ENCODE results near the gene TUBGCP3.

TUBGCP3 gene

DNA sequence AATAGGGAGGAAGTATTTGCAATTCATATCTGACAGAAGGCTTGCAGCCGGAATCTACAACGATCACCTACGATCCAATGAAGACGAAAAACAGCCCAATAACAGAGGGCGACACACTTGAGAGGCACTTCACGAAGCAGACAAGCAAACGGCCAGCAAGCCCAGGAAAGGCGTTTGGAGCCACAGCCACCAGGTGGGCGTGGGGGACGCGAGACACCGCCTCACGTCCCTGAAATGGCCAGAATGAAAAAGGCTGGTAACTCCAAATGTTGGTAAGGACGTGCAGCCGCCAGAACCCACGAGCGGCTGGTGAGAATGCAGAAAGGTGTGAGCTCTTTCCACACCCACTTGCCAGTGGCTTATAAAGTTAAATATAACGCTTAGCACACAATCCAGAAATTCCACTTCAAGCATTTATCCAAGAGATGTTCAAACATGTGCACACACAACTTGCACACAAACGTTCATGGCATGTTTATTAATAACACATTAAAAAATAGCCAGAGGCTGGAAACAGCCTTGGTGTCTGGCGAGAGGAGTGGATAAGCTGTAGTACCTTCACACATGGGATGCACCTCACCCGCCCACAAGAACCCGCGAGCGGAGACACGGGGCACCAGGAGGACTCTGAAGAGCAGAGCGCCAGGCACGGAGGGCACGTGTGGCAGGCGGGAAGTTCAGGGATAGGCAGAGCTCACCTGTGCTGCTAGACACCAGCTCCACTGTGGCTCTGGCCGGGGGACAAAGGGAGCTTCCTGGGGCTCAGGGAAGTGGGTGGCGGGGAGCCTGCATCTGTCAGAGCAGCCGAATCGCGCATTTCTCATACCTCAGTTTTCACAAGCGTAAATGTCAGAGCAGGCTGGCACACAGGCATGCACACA is 122.5 kb downstream of the TUBGCP3 start:
- no peak for TF ChIP-seq CTCF (IDR thresholded peaks at IDR 0.05; ENCODE audit: insufficient read depth, low read depth, low read length, missing control alignments)
- DNase-seq (ENCODE audit: low read depth) = no peak
- no peak overlapping the region for H3K4me3 ChIP-seq (ENCODE audit: low read depth, low read length)

DNA sequence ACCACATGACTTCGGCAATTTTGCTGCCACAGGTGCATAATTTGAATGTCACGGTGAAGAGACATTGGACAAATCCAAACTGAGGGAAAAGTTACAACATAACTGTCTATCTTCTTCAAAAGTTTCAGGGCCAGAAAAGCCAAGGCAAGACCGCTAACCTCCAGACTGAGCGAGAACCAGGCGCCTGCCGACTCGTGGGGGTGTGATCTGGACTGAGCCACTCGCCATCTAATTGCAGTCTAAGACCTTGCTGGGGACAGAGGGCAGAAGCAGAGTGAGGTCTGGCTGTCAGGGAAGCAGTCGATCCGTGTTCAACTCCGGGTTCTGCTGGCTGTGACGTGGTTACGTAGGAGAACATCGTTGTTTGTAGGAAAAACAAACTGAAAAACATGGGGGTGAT is 123.2 kb downstream of the TUBGCP3 start:
- TF ChIP-seq CTCF (IDR thresholded peaks at IDR 0.05; ENCODE audit: insufficient read depth, low read depth, low read length, missing control alignments) = no peak
- DNase-seq (ENCODE audit: low read depth) = no peak
- H3K4me3 ChIP-seq (ENCODE audit: low read depth, low read length) = no peak overlapping the region

GRCh38 chr13:112462408-112462807 is 125.5 kb downstream of the TUBGCP3 start:
- no peak for DNase-seq (ENCODE audit: low read depth)
- H3K4me3 ChIP-seq (ENCODE audit: low read depth, low read length) = no peak overlapping the region
- TF ChIP-seq CTCF (IDR thresholded peaks at IDR 0.05; ENCODE audit: insufficient read depth, low read depth, low read length, missing control alignments) = no peak

DNA sequence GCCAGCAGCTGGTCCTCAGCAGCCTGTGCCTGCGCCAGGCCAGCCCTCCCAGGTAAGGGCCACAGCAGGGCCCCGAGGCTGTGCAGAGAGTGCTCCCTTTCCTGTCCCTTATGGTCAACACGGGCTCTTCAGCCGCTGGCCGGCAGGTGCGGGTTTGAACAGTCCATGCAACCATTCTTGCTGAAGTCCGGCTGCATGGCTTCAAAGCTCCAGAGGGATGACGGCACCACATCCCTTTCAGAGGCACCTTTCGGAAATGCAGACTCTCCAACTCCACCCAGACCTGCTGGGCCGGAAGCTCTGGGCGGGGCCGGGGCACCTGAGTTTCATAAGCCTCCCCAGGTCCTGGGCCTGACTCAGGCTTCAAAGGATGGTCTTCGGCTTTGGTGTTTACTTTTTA is 130.5 kb downstream of the TUBGCP3 start:
- no peak for TF ChIP-seq CTCF (IDR thresholded peaks at IDR 0.05; ENCODE audit: insufficient read depth, low read depth, low read length, missing control alignments)
- no peak for DNase-seq (ENCODE audit: low read depth)

DNA sequence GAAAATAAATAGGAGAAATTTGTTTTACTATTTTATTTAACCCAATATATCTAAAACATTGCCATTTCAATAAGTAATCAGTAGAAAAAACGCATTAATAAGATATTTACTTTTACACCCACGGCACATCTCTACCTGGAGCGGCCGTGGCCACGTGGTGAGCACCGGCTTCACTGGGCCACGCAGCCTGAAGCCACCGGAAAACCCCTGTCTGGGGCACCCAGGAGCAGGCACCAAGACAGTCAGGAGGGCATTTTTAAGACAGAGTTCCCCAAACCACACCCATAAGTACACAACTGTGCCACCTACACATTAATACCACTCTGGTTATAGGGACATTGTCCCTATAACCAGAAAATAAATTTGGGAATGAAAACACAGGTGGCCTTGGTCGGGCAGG is 130.9 kb downstream of the TUBGCP3 start:
- TF ChIP-seq CTCF (IDR thresholded peaks at IDR 0.05; ENCODE audit: insufficient read depth, low read depth, low read length, missing control alignments) = no peak
- no peak for DNase-seq (ENCODE audit: low read depth)
- no peak overlapping the region for H3K4me3 ChIP-seq (ENCODE audit: low read depth, low read length)

More for the DNA sequence above, 130.5 kb downstream of the TUBGCP3 start:
- H3K4me3 ChIP-seq (ENCODE audit: low read depth, low read length) = no peak overlapping the region

- TF ChIP-seq CTCF (IDR thresholded peaks at IDR 0.05; ENCODE audit: insufficient read depth, low read depth, low read length, missing control alignments) = no peak
- no peak for DNase-seq (ENCODE audit: low read depth)
- H3K4me3 ChIP-seq (ENCODE audit: low read depth, low read length) = no peak overlapping the region
These were observed 131.6 kb downstream of the TUBGCP3 start for GRCh38 chr13:112456138-112457056.
